ENCODE results near the gene MDM2.
"Not testable (repeated sequence)": the region's sequence is repeated elsewhere in the genome, so short reads cannot be mapped to it uniquely, and the experiment has no call there.

MDM2 gene

GRCh38 chr12:68808388-68809189 is 612 bp downstream of the MDM2 start:
- DNase-seq = peak; percentile 81

DNA sequence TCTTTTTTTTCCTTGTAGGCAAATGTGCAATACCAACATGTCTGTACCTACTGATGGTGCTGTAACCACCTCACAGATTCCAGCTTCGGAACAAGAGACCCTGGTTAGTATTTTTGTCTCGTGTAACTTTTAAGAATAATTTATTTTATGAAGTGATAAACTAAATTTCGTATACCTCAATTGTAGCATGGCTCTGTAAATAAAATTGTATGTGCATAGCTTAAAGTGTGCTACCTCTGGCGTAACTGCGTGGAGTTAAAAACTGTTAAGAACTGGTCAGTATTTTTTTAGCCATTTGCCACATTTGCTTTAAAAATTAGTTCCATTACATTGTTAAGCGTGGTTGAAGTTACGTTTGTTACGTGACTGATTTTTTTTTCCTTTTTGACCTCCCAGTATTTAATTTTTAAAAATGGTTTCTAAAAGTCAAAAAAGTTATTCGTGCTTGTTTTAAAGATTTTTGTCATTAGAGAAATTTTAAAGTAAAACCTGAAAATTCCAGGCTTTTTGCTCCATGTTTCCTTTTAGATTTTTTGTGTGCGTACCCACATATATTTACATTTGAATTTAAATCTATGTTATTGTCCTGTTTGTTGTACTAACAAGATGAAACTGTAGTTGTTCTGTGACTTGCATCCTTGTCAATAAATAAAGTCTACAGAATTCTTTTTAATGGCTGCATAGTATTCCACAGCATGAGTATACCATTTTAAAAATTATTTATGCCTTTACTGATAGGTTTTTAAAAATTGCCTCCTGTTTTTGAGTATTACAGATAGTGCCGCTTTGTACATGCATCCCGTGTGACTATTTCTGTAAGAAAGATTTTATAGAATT is 1.4 kb downstream of the MDM2 start:
- DNase-seq = no peak

GRCh38 chr12:68810027-68810389 is 2.0 kb downstream of the MDM2 start:
- DNase-seq = not testable (repeated sequence)

DNA sequence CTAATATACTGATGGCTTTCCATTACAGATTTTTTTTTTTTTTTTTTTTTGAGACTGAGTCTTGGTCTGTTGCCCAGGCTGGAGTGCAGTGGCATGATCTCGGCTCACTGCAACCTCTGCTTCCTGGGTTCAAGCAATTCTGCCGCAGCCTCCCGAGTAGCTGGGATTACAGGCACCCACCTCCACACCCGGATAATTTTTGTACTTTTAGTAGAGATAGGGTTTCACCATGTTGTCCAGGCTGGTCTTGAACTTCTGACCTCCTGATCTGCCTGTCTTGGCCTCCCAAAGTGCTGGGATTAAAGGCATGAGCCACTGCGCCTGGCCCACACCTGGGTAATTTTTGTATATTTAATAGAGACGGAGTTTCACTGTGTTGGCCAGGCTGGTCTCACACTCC is 3.6 kb downstream of the MDM2 start:
- DNase-seq = not testable (repeated sequence)

DNA sequence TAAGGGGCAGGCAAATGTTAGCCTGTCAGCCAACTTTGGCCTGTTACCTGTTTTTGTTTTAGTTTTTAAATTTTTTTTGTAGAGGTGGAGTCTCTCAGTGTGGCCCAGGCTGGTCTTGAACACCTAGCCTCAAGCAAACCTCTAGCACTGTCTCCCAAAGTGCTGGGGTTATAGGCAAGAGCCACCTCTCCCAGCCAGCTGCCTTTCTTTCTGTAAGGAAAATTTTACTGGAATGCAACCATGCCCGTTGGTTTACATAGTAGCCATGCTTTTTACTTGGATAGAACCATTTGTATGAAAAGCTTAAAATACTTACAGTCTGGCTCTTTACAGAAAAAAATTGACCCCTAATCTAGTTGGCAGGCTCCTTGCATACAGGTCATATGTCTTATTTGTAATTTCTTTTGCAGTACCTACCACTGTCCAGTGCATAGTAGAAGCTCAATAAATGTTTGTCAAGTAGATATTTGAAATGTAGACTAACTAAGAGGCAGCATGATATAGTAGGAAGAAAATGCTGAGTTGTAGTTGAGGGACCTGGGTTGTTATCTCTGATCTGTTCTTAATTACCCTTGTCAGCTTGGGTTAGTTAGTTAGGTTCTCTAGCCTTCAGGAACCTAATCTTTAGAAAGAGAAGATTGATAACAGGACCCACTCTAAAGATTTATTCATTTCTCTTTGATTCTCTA is 4.7 kb downstream of the MDM2 start:
- DNase-seq = no peak

GRCh38 chr12:68813242-68813593 is 5.2 kb downstream of the MDM2 start:
- DNase-seq = no peak

DNA sequence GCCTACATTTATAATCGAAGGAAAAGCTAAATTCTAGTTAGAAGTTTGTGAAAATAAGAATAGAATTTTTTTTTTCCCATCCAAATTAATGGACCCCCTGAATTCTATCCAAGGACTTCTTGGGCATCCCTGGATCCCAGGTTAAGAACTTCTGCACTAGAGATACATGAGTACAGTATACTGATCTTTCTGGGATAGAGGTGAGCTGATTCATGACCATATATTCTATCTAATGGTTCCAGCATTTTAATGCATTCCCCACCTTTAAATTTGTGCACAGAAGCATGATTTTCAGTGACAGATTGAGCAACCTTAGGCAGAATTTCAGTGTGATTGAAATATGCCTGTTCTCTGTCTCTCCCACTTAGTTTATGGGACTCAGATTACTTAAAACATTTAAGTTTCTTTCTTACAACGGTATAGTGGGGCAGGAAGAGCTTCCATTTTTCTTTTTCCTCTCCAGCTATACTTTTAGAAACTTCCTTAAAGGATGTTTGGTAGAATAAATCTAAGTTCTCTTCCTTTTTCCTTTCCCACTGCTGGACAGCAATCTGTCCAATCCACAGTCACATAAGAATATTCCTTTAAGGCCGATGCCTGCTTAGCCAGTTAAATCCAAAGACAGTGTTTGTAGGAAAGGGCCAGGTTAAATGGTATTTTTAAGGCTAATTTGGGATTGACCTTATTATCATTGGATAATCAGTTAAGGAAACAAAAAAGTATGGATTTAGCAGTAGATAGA is 6.7 kb downstream of the MDM2 start:
- no peak for DNase-seq

GRCh38 chr12:68815232-68815927 is 7.4 kb downstream of the MDM2 start:
- no peak for DNase-seq

DNA sequence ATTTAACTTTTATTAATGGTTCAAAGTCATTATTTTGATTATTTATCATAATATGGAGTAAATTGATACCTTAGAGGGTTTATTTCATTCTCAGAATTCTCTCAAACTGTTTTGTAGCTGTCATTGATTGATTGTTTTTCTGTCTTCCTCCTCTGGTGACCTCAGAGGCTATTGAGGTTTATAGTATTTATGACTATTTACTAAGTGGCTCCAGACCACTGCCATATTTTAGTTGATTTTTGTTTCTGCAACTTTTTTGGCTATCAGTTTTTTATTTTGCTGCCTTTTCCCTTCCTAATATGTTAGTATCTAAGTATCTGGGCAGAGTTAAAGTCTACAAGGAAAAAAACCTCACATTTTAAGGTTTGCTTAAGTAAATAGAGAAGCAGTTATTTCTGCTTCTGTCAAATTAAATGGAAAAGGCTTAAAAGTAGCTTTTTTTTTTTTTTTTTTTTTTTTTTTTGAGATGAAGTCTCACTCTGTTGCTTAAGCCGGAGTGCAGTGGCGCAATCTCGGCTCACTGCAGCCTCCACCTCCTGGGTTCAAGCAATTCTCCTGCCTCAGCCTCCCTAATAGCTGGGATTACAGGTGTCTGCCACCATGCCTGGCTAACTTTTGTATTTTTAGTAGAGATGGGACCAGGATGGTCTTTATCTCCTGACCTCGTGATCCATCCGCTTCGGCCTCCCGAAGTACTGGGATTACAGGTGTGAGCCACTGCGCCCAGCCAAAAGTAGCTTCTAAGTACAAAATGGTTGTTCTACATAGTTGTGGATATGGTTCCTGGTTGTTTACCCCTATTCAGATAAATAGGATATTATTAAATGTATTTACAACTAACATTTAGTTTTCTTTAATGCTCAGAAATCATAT is 8.2 kb downstream of the MDM2 start:
- no peak for DNase-seq

DNA sequence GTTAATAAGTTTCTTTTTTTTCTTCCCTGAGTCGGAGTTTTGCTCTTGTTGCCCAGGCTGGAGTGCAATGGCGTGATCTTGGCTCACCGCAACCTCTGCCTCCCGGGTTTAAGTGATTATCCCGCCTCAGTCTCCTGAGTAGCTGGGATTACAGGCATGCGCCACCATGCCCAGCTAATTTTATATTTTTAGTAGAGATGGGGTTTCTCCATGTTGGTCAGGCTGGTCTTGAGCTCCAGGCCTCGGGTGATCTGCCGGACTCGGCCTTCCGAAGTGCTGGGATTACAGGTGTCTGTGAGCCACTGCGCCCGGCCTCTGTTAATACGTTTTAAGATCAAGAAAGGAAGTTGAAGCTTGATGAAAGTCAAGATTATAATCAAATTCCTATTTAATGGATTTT is 11.5 kb downstream of the MDM2 start:
- not testable (repeated sequence) for DNase-seq

DNA sequence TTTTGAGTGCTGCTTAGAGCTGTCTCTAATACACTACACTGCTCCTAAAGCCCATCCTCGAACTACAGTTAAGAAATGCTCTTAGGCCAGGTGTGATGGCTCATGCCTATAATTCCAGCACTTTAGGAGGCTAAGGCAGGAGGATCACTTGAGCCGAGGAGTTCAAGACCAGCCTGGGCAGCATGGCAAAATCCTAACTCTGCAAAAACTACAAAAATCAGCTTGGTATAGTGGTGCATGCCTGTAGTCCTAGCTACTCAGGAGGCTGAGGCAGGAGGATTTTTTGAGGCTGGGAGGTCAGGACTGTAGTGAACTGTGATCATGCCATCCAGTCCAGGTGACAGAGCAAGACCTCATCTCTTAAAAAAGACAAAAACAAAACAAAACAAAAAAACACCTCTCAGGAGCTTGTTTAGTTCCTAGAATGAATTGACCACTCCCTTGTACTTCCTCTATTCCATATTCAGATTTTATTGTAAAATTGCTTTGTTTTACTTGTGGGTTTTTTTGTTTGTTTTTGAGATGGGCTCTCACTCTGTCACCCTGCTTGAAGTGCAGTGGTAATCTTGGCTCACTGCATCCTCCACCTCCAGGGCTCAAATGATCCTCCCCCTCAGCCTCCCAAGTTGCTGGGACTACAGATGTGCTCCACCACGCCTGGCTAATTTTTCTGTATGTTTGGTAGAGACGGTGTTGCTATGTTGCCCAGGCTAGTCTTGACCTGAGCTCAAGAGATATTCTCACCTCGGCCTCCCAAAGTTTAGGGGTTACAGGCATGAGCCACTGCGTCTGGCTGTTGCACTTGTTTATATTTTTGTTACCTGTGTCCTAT is 13.6 kb downstream of the MDM2 start:
- DNase-seq = no peak

- DNase-seq = no peak
These were observed 15.7 kb downstream of the MDM2 start for GRCh38 chr12:68823696-68824095.

DNA sequence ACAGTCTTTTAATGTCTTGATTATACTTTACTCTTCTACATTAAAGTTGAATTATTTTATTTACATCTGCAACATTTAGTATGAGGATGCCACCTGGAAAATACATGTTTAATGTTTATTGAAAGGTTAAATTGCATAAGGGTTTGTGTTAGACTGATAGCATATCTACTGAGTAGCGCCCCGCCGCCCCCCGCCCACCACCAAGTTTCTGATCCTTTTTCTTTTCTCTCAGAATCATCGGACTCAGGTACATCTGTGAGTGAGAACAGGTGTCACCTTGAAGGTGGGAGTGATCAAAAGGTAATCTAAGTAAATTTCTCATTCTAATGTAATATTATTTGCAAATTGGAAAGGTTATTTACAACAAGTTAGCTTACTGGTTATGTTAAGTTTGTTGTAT is 16.2 kb downstream of the MDM2 start:
- DNase-seq = no peak

DNA sequence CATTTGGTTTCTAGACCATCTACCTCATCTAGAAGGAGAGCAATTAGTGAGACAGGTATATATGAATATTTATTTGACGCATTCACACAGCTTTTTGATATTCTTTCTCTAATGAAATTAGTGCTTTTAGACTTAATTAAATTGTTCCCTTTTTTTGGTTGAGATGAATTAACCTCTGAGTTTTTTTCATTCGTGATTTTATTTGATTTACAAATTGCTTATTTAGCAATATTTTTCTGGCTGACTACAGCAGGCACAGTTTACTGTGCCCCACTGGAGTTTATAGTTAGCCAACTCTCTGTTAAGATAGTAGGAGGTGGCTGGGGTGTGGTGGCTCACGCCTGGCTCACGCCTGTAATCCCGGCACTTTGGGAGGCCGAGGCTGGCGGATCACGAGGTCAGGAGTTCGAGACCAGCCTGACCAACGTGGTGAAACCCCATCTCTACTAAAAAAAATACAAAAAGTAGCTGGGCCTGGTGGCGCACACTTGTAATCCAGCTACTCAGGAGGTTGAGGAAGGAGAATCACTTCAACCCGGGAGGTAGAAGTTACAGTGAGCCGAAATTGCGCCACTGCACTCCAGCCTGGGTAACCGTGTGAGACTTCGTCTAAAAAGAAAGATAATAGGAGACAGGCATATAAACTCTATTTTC is 16.7 kb downstream of the MDM2 start:
- no peak for DNase-seq

GRCh38 chr12:68825569-68826217 is 17.7 kb downstream of the MDM2 start:
- no peak for DNase-seq

- DNase-seq = no peak
These were observed 20.1 kb downstream of the MDM2 start for GRCh38 chr12:68827895-68828671.

DNA sequence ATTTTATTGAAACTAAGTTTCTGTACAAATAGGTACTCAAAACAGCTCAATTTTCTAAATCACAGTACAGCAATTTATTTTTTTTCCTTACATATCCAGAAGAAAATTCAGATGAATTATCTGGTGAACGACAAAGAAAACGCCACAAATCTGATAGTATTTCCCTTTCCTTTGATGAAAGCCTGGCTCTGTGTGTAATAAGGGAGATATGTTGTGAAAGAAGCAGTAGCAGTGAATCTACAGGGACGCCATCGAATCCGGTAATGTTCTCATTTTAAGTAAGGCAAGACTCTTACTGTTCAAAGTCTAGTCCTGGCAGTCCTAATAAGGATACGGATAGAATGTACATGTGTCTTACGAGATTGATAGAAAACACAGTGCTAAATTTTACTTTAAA is 20.7 kb downstream of the MDM2 start:
- DNase-seq = no peak

- no peak for DNase-seq
These were observed 23.3 kb downstream of the MDM2 start for GRCh38 chr12:68831272-68831671.
